Lower lobe of right lung (tissue), 2 donors: ENCODE results near the gene CMTM5. TPM values are rescaled to one million over a fixed set of nuclear protein-coding genes. Genes with fewer than 3 reads are reported as not detected.

ENCODE experiments used
- ATAC-seq, 2 donors: fragments of 200-7000 bp; cut with Tn5 transposase; one replicate each; pipeline ENCODE4 v1.9.1; 2020 to 2022; ENCODE audit warnings: mild to moderate bottlenecking in 2 of 2, moderate library complexity in 2 of 2
- DNase-seq: peaks from one replicate; pipeline ENCODE4 v3.0.0-alpha.2; 2020
- H3K27ac ChIP-seq: fragments of 200-600 bp; one replicate; pipeline ENCODE4 v1.8.0; 2022
- H3K27me3 ChIP-seq: fragments of 200-600 bp; one replicate; pipeline ENCODE4 v1.8.0; 2022; ENCODE audit warnings: low read depth
- H3K36me3 ChIP-seq: fragments of 200-600 bp; one replicate; pipeline ENCODE4 v1.8.0; 2022; ENCODE audit warnings: mild to moderate bottlenecking
- H3K4me1 ChIP-seq: fragments of 200-600 bp; one replicate; pipeline ENCODE4 v1.8.0; 2022
- H3K4me3 ChIP-seq: fragments of 200-600 bp; one replicate; pipeline ENCODE4 v1.8.0; 2022; ENCODE audit warnings: mild to moderate bottlenecking
- H3K9me3 ChIP-seq: fragments of 200-600 bp; one replicate; pipeline ENCODE4 v1.8.0; 2022
- intact Hi-C: fragments of 100-400 bp; cut with DNase I; formaldehyde crosslinking; loops from one replicate; pipeline ENCODE4 v1.11.0; 2022
- total RNA-seq: library from RNA; stranded (reverse); fragmentation: NEBNext Ultra II Directional; extraction: Animal tissue kit (Norgen Biotek cat#: 25700); gene quantifications from one replicate; pipeline ENCODE4 v1.2.1, GENCODE V29; 2021
- TF ChIP-seq, protein P1 (sequence below): fragments of 200-600 bp; IDR thresholded peaks from one replicate; pipeline ENCODE4 v1.8.0; 2022; ENCODE audit warnings: antibody characterized with exemption, mild to moderate bottlenecking
- donor health status: DM: no; HTN: yes; CAD: no; lungs with severe emphysema.

CMTM5 gene
- total RNA-seq, 1 donor from 2014 or later = 1.4 TPM

DNA sequence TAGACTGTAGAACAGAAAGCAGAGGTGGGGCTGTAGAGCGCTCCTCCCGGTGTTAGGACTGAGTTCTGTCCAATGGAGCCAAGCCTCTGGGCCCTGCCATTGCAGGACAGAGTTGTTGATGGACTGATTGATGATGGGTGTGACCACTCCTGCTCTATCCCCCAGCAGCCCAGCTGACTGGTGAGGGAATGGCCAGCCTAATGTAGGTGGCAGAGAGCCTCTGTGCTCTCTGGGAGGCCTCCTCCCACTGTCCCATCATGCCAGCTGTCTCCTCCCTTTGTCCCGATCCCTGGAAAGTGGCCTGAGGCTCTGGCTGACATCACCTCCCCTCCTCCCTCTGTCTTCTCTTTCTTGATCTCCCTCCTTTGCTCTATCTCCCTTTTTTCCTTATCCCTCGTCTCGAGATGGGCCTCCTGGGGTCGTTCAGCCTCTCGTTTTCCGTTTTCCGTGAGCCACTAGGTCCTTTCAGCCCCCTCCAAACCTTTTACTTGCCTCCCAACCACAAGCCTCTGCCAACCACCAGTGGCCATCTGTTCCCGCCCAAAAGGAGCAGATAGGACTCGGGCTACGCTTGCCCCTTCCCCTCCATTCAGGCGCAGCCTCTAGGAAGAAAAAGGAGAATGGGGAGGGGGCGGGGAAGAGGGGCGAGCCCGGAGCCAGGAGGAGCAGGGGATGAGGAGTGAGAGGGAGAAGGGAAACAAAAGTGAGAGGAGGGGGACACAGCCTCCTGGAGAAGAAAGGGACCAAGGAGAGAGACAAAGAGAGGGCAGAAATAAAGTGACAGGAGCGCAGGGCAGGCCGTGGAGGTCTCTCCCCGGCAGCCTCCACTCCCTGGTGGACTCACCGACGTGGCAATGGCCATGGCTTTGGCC, 12.4 kb upstream of the CMTM5 start:
- no peak for DNase-seq
- H3K27me3 ChIP-seq = peaks cover 29% of the 10 kb centered on the region
- no peaks in the 10 kb centered on the region for H3K9me3 ChIP-seq
- TF ChIP-seq, protein P1, sequence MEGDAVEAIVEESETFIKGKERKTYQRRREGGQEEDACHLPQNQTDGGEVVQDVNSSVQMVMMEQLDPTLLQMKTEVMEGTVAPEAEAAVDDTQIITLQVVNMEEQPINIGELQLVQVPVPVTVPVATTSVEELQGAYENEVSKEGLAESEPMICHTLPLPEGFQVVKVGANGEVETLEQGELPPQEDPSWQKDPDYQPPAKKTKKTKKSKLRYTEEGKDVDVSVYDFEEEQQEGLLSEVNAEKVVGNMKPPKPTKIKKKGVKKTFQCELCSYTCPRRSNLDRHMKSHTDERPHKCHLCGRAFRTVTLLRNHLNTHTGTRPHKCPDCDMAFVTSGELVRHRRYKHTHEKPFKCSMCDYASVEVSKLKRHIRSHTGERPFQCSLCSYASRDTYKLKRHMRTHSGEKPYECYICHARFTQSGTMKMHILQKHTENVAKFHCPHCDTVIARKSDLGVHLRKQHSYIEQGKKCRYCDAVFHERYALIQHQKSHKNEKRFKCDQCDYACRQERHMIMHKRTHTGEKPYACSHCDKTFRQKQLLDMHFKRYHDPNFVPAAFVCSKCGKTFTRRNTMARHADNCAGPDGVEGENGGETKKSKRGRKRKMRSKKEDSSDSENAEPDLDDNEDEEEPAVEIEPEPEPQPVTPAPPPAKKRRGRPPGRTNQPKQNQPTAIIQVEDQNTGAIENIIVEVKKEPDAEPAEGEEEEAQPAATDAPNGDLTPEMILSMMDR = no peak
- no peak for ATAC-seq
- H3K36me3 ChIP-seq = peaks cover 5% of the 10 kb centered on the region
- peak overlapping the region; percentile 84 for H3K27ac ChIP-seq
- intact Hi-C loops = no loop called here
- peaks cover 6% of the 10 kb centered on the region for H3K4me1 ChIP-seq
- peak overlapping the region; percentile 57 for H3K4me3 ChIP-seq

- Histone ChIP-seq H3K36me3 (no peaks in the 10 kb centered on the region), H3K4me3 (peak within 1 kb of the TSS; percentile 57), H3K27ac (peak within 1 kb of the TSS; percentile 84), H3K4me1 (peaks cover 6% of the 10 kb centered on the region), H3K27me3 (peaks cover 29% of the 10 kb centered on the region), H3K9me3 (no peaks in the 10 kb centered on the region)
- intact Hi-C loops = no loop called here
- DNase-seq = no peak
- TF ChIP-seq, protein P1 = no peak
- peak; percentile 66 to 73 for ATAC-seq
Observed at GRCh38 chr14:23365036-23365731, 11.7 kb upstream of the CMTM5 start, which contains the start of gene EFS. Gene EFS, minus strand, starts transcription at chr14:23365172. Its CDS starts 147 bp downstream, at chr14:23365025.

DNA sequence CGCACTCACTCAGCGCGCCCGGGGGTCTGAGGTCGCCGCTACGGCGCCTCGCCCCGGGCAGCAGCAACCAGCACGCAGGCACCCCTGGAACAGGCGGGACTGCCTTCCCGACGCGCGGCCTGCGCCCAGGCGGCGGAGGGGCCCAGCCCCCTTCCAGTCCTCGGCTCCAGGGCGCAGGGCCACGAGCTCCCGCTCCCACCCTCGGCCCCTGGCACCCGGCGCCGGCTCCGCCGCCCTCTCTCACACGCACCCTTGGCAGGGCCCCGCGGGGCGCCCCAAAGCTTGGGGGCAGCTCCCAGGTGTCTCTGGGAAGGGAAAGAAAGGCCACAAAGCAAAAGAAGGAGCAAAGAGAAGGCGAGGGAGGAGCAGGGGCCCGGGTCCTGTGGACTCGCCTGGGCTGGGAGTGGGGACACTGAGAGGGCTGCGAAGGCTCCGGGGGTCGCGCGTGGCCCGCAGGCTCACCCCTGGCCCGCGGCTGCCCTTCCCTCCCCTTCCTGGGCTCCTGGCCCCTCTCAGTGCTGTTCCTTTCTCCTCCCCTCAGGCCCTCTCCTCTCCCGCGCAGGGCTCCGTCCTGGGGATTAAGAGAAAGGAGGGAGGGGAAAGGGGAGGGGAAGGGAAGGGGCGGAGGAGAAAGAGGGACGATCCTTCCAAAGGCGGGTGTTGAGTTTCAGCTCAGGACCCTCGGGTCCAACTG, 11.0 kb upstream of the CMTM5 start:
- H3K4me3 ChIP-seq = peak overlapping the region; percentile 57
- no peaks in the 10 kb centered on the region for H3K36me3 ChIP-seq
- intact Hi-C loops = no loop called here
- DNase-seq (no peak), ATAC-seq (peak; percentile 82 to 85)
- peaks cover 6% of the 10 kb centered on the region for H3K4me1 ChIP-seq
- peaks cover 32% of the 10 kb centered on the region for H3K27me3 ChIP-seq
- no peaks in the 10 kb centered on the region for H3K9me3 ChIP-seq
- H3K27ac ChIP-seq = peak overlapping the region; percentile 84
- TF ChIP-seq, protein P1 = no peak

- TF ChIP-seq, protein P1 = no peak
- H3K27me3 ChIP-seq = peaks cover 34% of the 10 kb centered on the region
- ATAC-seq (peak; percentile 74 to 75), DNase-seq (peak; percentile 72)
- H3K9me3 ChIP-seq = no peaks in the 10 kb centered on the region
- intact Hi-C loops = no loop called here
- H3K4me3 ChIP-seq = peak overlapping the region; percentile 57
- H3K4me1 ChIP-seq = peaks cover 6% of the 10 kb centered on the region
- H3K36me3 ChIP-seq = no peaks in the 10 kb centered on the region
- H3K27ac ChIP-seq = peak overlapping the region; percentile 69
Observed at GRCh38 chr14:23366426-23366921, 10.4 kb upstream of the CMTM5 start.

DNA sequence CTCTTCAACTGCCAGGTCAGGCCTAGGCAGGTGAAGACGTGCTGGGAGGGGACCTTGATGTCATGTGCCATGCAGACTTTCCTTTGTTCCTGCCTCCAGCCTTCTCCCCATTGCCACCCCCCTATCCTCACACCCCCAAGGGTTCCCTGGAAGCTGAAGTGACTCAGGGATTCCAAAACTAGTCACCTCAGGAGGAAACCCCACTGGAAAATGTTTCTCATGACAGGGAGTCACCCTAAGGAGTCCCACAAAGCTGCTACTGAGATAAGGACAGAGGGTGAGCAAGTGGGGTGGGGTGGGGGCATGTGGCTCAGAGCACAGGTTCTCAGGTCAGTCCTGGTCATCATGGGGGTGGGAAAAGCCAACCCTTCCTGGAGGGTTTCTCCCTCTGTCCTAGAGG, 6.6 kb upstream of the CMTM5 start:
- ATAC-seq (no peak), DNase-seq (no peak)
- intact Hi-C loops = no loop called here
- Histone ChIP-seq H3K4me3 (no peak overlapping the region), H3K36me3 (no peaks in the 10 kb centered on the region), H3K9me3 (no peaks in the 10 kb centered on the region), H3K4me1 (no peaks in the 10 kb centered on the region), H3K27me3 (peaks cover 21% of the 10 kb centered on the region), H3K27ac (no peak overlapping the region)
- TF ChIP-seq, protein P1 = no peak
